Memory B cell (primary cell): ENCODE data around the gene SYNJ2.
A peak's percentile ranks its signal among the peaks of the same experiment; 100 is the strongest.
"Not testable (repeated sequence)": the region's sequence is repeated elsewhere in the genome, so short reads cannot be mapped to it uniquely, and the experiment has no call there.

Experiments used
- ATAC-seq: fragments of 150-1000 bp; cut with Tn5 transposase; 2 replicates; pipeline ENCODE4 v1.10.0; 2021; ENCODE audit warnings: low read depth, mild to moderate bottlenecking, moderate library complexity
- DNase-seq, 2 donors: peaks; one replicate each; pipeline ENCODE4 v3.0.0; 2022; ENCODE audit warnings: low spot score in 2 of 2
- H3K27ac Mint-ChIP-seq: one replicate; pipeline ENCODE4 v1.8.0; 2022; ENCODE audit warnings: mild to moderate bottlenecking, moderate library complexity, mixed read lengths
- H3K27me3 Mint-ChIP-seq: one replicate; pipeline ENCODE4 v1.8.0; 2022; ENCODE audit warnings: mixed read lengths
- H3K36me3 Mint-ChIP-seq: one replicate; pipeline ENCODE4 v1.8.0; 2022; ENCODE audit warnings: mild to moderate bottlenecking, mixed read lengths
- H3K4me1 Mint-ChIP-seq: one replicate; pipeline ENCODE4 v1.8.0; 2022; ENCODE audit warnings: mixed read lengths
- H3K4me3 Mint-ChIP-seq: one replicate; pipeline ENCODE4 v1.8.0; 2022; ENCODE audit warnings: mild to moderate bottlenecking, moderate library complexity, mixed read lengths
- H3K9me3 Mint-ChIP-seq: one replicate; pipeline ENCODE4 v1.8.0; 2022; ENCODE audit warnings: mixed read lengths

Gene SYNJ2

DNA sequence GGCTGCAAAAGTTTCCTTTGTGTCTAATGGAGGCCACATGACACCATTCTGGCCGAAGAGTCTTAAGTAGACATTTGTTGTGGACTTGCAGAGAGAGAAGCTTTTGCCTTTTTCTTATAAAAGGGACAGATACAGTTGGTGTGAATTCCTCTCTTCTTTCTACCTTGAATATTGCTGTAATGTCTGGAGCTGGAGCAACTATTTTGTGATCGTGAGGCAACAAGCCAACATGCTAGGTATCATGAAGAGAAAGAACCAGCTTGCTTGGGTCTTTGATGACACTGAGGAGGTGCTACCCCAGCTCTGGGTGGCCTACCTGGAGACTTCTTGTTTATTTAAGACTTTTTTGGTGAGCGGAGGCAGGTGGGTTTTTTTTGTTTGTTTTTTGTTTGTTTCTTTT, 16.3 kb upstream of the SYNJ2 start:
- Mint-ChIP-seq H3K36me3 (no peaks in the 10 kb centered on the region), H3K27ac (no peak overlapping the region), H3K27me3 (peaks cover 8% of the 10 kb centered on the region), H3K4me1 (peaks cover 5% of the 10 kb centered on the region), H3K9me3 (no peaks in the 10 kb centered on the region), H3K4me3 (no peak overlapping the region)
- DNase-seq = no peak
- no peak for ATAC-seq

DNA sequence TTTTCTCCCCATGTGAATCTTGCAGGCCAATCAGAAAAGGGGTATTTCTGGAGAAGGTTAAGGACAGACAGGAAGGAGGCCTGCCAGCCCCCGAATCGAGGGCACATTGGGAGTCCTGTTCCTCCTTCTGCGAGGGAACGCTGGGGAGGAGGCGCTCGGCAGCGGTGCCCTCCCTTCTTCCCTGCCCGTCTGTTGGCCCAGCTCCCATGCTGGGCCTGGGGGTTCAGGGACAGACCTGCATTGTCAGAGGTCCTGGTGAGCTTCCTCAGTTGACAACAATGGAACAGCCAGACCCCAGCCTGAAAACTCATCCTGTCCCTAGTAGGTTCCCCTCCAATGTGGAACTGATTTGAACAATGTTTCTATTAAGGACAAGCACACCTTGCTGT, 15.1 kb upstream of the SYNJ2 start:
- no peak for ATAC-seq
- peaks cover 5% of the 10 kb centered on the region for H3K4me1 Mint-ChIP-seq
- H3K27me3 Mint-ChIP-seq = peaks cover 9% of the 10 kb centered on the region
- H3K27ac Mint-ChIP-seq = no peak overlapping the region
- H3K9me3 Mint-ChIP-seq = no peaks in the 10 kb centered on the region
- no peak for DNase-seq
- no peak overlapping the region for H3K4me3 Mint-ChIP-seq
- no peaks in the 10 kb centered on the region for H3K36me3 Mint-ChIP-seq

DNA sequence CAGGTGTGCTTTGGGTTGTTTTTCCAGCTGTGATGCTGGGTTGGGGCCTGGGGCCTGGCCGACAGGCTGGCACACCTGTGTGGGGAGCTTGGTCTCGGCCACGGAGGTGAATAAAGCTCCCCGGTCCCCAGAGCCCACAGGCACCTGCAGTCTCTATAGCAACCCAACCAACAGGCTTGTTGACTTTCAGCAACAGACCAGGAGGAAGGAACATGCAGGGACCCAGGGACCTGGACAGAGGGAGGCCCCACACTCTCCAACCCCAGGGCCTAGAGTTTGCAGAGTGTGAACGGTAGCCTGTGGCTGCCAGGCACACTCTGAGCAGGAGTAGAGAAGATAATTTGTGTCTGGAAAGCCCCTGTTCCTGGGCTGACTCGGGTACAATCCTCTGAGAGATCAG, 14.6 kb upstream of the SYNJ2 start:
- H3K27ac Mint-ChIP-seq = no peak overlapping the region
- no peak overlapping the region for H3K4me3 Mint-ChIP-seq
- peak; percentile 8 for ATAC-seq
- peaks cover 5% of the 10 kb centered on the region for H3K4me1 Mint-ChIP-seq
- no peak for DNase-seq
- H3K36me3 Mint-ChIP-seq = no peaks in the 10 kb centered on the region
- peaks cover 9% of the 10 kb centered on the region for H3K27me3 Mint-ChIP-seq
- no peaks in the 10 kb centered on the region for H3K9me3 Mint-ChIP-seq

DNA sequence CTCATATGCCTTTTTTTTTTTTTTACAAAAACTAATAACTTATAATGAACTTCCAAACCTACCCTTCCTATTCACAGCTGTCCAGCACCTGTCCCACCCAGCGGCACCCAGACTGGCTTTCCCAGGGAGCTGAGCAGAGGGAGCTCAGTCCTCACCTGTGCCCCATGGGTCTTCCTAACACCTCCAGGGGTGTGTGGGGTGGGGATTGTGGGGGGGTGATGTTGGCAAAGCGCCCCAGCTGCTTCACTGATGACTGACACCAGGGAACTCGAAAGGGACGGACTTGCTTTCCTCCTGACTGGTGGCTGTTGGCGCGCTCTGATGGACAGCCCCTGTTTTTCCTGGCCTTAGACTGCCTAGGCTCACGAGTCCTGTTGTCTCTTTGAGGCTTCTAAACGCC, 14.2 kb upstream of the SYNJ2 start:
- no peak for DNase-seq
- Mint-ChIP-seq H3K9me3 (no peaks in the 10 kb centered on the region), H3K27ac (no peak overlapping the region), H3K36me3 (no peaks in the 10 kb centered on the region), H3K4me3 (no peak overlapping the region), H3K27me3 (peaks cover 9% of the 10 kb centered on the region), H3K4me1 (peaks cover 5% of the 10 kb centered on the region)
- ATAC-seq = no peak

DNA sequence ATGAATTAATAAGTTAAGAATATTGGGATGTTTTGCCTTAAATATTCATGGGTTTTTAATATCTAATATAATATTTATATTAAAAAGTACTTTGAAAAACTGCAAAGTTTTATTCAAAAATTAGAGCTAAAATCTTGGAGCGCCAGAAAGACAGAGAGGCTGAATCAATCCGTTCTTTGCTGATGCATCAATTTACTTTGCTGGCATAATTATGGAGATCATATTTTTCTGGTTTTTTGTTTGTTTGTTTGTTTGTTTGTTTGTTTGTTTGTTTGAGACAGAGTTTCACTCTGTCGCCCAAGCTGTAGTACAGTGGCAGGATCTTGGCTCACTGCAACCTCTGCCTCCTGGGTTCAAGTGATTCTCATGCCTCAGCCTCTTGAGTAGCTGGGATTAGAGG, 9.5 kb upstream of the SYNJ2 start:
- not testable (repeated sequence) for H3K27ac Mint-ChIP-seq, ATAC-seq, H3K4me3 Mint-ChIP-seq, H3K4me1 Mint-ChIP-seq, H3K27me3 Mint-ChIP-seq, H3K36me3 Mint-ChIP-seq, DNase-seq, H3K9me3 Mint-ChIP-seq

DNA sequence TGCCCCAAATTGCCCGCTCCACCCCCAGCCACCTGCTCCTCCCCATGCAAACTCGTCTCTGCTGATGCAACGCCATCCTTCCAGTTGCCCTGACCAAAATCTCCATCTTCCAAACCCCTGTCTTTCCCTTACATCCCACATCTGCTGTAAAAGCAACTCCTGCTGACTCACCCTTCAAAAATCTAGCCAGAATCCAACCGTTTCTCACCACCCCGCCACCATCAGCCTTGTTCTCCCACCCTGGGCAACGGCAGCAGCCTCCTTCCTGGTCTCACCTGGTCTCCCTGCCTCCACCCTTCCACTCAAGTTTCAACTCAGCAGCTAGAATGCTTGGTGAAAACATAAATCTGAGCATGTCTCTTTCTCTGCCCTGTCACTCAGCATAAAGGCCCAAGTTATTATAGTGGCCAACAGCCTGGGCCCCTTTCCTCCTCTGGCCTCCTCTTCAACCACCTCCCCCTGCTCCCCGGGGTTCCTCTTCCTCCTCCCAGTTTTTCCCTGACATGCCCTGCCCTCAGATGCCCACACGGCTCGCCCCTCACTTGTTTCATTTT, 7.2 kb upstream of the SYNJ2 start:
- H3K4me3 Mint-ChIP-seq = no peak overlapping the region
- H3K4me1 Mint-ChIP-seq = no peaks in the 10 kb centered on the region

DNA sequence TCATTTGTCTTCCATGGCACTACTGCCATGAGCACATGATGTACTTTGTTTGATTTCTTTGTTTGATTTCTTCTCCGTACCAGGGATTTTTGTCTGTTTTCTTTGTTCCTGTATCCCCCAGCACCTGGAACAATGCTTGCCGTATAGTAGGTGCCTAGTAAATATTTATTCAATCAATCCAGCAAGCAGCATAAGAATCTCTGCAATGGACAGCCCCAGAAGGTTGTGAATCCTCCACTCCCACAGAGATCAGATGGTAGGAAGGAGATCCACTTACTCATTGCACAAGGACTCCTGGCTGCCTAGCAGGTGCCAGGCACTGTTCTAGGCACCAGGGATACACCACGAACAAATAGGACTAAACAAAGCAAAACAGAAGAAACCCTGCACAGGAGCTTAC, 6.7 kb upstream of the SYNJ2 start:
- Mint-ChIP-seq H3K36me3 (no peaks in the 10 kb centered on the region), H3K27me3 (peaks cover 7% of the 10 kb centered on the region), H3K4me3 (no peak overlapping the region), H3K9me3 (no peaks in the 10 kb centered on the region), H3K27ac (no peak overlapping the region), H3K4me1 (no peaks in the 10 kb centered on the region)
- ATAC-seq = no peak
- DNase-seq = no peak

More for the DNA sequence above, 7.2 kb upstream of the SYNJ2 start:
- ATAC-seq = no peak
- H3K9me3 Mint-ChIP-seq = no peaks in the 10 kb centered on the region
- peaks cover 7% of the 10 kb centered on the region for H3K27me3 Mint-ChIP-seq
- no peak for DNase-seq
- no peaks in the 10 kb centered on the region for H3K36me3 Mint-ChIP-seq
- no peak overlapping the region for H3K27ac Mint-ChIP-seq

DNA sequence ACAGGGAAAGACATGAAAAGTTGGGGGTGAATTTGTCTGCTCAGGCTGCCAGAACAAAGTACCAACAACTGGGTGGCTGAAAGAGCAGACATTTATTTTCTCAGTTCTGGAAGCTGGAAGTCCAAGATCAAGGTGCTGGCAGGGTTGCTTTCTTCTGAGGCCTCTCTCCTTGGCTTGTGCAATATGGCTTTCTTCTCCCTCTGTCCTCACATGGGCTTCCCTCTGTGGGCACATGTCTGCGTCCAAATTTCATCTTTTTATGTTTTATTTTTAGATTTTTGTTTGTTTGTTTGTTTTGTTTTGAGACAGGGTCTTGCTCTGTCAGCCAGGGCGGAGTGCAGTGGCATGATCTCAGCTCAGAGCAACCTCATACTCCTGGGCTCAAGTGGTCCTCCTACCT, 6.2 kb upstream of the SYNJ2 start:
- H3K9me3 Mint-ChIP-seq = no peaks in the 10 kb centered on the region
- no peak overlapping the region for H3K27ac Mint-ChIP-seq
- no peak overlapping the region for H3K4me3 Mint-ChIP-seq
- DNase-seq = no peak
- no peaks in the 10 kb centered on the region for H3K36me3 Mint-ChIP-seq
- ATAC-seq = no peak
- H3K4me1 Mint-ChIP-seq = peaks cover 2% of the 10 kb centered on the region
- H3K27me3 Mint-ChIP-seq = peaks cover 7% of the 10 kb centered on the region

DNA sequence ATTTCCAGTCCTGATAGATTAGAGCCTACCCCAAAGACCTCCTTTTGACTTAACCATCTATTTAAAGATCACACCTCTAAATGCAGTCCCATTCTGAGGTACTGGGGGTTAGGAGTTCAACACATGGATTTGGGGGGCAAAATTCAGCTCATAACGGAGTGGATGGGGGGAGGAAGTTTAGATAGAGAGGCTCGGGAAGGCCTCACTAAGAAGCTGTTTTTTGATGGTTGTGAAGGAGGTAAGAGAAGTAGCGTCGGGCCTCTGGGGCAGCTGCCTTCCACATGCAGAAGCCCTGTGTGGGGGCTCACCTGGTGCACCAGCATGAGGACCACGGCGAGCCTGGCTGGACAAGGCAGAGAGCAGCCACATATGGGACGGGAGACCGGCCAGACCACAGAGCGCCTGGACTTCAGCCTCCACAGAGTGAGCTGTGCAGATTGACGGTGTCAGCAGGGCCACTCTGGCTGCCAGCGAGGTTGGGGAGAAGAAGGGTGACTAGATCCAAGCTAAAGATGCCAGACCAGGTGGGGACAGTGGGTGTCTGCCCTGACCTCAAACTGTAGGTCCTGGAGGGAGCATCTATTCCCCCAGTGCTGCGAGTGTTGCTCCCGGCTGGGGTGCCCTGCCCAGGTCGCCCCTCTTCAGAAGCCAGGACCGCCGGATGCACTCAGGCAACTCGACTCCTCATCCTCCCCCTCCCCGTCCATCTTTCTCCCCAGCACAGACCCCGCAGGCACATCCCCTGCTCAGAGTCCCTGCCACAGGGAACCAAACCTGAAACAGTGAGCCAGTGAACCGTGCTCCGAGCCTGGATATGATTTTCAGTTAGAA, 5.1 kb upstream of the SYNJ2 start:
- H3K27me3 Mint-ChIP-seq = peaks cover 5% of the 10 kb centered on the region

DNA sequence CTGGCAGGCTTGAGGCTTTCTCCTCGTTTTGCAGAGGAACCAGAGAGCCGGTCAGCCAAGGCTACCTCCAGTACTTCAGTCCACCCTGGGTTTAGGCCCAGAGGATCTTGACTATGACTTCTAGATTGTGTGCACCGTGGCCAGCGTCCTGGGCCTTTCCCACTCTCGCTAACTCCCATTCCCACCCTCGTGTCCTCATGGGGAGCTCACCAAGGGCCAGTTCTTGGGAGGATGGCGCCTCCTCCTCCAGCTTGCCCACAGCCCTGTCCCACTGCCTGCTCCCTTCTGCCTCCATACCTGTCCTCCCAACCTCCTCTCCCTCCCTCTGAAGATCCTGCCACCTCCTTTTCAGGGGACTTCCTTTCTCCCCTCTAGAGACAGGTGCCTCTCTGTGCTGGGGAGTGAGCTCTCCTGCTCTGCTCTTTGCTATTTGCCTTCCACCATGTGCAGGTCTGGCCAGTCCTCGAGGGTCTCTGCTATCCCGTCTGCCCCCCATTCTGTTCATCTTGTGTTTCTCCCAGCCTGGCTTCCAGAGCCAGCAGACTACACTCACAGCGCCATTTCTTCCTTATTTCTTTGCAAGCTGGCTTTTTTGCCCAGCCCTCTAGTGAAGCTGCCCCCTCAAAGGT, 4.4 kb upstream of the SYNJ2 start:
- H3K4me3 Mint-ChIP-seq = no peak overlapping the region
- DNase-seq = no peak

More for the DNA sequence above, 5.1 kb upstream of the SYNJ2 start:
- DNase-seq (no peak), ATAC-seq (no peak)
- Mint-ChIP-seq H3K27ac (no peak overlapping the region), H3K9me3 (no peaks in the 10 kb centered on the region), H3K4me1 (peaks cover 5% of the 10 kb centered on the region), H3K36me3 (no peaks in the 10 kb centered on the region), H3K4me3 (no peak overlapping the region)

DNA sequence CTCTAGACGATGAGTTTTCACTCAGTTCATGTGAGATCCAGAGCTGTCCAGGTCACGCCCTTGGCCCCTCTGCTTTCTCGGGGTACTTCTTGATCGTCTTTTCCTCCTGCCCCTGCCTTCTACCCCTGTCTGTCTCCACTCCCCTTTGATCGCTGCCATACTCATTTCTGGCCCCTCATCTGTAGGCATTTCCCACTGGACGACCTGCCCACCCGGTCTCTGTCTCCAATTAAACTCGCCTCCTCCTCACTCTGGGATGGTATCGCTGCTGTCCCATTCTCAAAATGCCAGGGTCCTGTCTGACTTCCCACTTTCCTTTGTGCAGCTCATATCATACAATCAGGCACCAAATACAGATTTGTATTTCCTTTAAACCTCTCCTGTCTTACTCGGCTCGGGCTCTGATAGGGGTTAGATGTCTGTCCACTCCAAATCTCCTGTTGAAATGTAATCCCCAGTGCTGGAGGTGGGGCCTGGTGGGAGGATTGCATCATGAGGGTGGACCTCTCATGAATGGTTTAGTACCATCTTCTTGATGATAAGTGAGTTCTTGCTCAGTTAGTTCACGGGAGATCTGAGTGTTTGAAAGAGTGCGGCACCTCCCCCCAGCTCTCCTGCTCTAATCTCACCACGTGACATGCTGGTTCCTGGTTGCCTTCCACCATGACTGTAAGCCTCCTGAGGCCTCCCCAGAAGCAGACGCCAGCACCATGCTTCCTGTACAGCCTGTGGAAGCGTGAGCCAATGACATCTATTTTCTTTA, 3.5 kb upstream of the SYNJ2 start:
- Mint-ChIP-seq H3K27ac (no peak overlapping the region), H3K27me3 (peaks cover 3% of the 10 kb centered on the region)

More for the DNA sequence above, 4.4 kb upstream of the SYNJ2 start:
- no peaks in the 10 kb centered on the region for H3K36me3 Mint-ChIP-seq
- no peaks in the 10 kb centered on the region for H3K9me3 Mint-ChIP-seq
- no peak overlapping the region for H3K27ac Mint-ChIP-seq
- peaks cover 5% of the 10 kb centered on the region for H3K4me1 Mint-ChIP-seq
- H3K27me3 Mint-ChIP-seq = peaks cover 5% of the 10 kb centered on the region
- ATAC-seq = no peak

DNA sequence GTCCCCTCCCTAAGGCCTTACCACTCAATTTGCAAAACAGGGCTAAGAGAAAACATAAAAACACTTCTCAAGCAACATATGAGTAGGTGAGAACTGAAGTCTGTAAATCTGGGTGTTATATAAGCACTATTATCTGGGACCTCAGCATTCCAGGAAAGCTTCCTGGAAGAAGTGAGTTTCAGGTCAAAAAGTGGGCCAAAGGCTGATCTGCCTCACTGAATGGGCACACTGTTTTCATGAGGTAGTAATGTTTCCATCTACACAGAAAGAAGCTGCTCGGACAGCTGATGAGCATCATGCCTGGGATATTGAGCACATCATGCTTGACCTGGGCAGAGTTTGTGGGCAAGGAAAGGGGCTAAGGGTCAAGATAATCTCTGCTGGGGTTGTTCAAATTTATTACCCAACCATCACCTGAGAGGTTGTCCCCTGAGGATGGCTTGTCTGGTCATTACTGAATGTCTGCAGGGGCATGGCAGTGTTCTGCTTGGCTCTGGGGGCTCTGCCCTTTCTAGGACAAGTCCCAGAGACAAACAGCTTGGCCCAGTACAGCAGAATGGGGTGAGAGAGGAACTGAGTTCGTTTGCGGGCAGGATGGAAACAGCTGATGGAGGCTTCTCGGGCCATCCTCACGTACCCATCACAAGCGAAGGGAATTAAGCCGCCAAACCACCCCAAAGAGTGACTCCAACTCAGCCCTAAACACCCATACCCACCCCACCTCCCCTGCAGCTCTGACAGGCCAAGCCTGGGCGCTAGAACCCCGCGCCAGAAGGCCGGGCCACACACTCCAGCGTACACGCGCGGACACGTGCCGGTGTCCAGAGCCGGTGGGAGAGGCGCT, 1.2 kb upstream of the SYNJ2 start:
- Mint-ChIP-seq H3K36me3 (no peaks in the 10 kb centered on the region), H3K4me3 (peak overlapping the region; percentile 86), H3K9me3 (no peaks in the 10 kb centered on the region), H3K27ac (peak overlapping the region; percentile 53), H3K4me1 (peaks cover 14% of the 10 kb centered on the region), H3K27me3 (no peaks in the 10 kb centered on the region)
- peak; percentile 16 for ATAC-seq
- DNase-seq = peak; percentile 14 to 55

More for the DNA sequence above, 3.5 kb upstream of the SYNJ2 start:
- Mint-ChIP-seq H3K4me1 (peaks cover 11% of the 10 kb centered on the region), H3K4me3 (no peak overlapping the region), H3K9me3 (no peaks in the 10 kb centered on the region), H3K36me3 (no peaks in the 10 kb centered on the region)
- DNase-seq (no peak), ATAC-seq (no peak)

DNA sequence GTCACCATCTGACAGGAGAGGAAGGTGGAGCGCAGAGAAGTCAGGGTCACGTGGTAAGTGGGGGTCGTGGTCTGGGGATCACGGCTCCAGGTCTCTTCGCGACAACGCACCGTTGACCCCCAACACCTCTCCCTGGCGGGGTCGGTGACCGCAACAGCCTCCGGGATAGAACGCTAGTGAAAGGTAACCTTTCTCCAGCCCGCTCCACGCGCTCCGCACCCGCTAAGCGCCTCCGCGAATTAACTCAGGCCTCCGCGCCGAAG, 600 bp upstream of the SYNJ2 start:
- Mint-ChIP-seq H3K9me3 (no peaks in the 10 kb centered on the region), H3K4me1 (peaks cover 14% of the 10 kb centered on the region), H3K27me3 (no peaks in the 10 kb centered on the region), H3K36me3 (no peaks in the 10 kb centered on the region), H3K4me3 (peak overlapping the region; percentile 86), H3K27ac (peak overlapping the region; percentile 53)
- DNase-seq = no peak
- no peak for ATAC-seq
